ENCODE measurements around the gene MEIOC. TPM values are rescaled to one million over a fixed set of nuclear protein-coding genes. Genes with fewer than 3 reads are reported as not detected.

Gene MEIOC
- total RNA-seq, 1 donor = not detected

GRCh38 chr17:44719444-44719843, 63.2 kb downstream of the MEIOC start:
- Histone ChIP-seq H4K20me1 (ENCODE audit: insufficient read depth, low read length) (no peaks in the 10 kb centered on the region), H3K36me3 (ENCODE audit: insufficient read depth, low read length) (peaks cover 16% of the 10 kb centered on the region), H3K79me2 (ENCODE audit: insufficient read depth, low read length) (no peaks in the 10 kb centered on the region), H2AFZ (ENCODE audit: low read length) (no peak overlapping the region), H3K27ac (ENCODE audit: low read depth, low read length) (no peak overlapping the region), H3K4me3 (ENCODE audit: insufficient read depth, low read length) (no peak overlapping the region), H3K4me1 (ENCODE audit: insufficient read depth, low read length) (no peaks in the 10 kb centered on the region), H3K27me3 (ENCODE audit: insufficient read depth, low read length) (no peaks in the 10 kb centered on the region), H3K9me3 (ENCODE audit: low read depth, low read length) (no peaks in the 10 kb centered on the region), H3K4me2 (ENCODE audit: insufficient read depth, low read length) (no peak overlapping the region)
- no peak for TF ChIP-seq CTCF (IDR thresholded peaks at IDR 0.05; ENCODE audit: extremely low read depth, low read depth, low read length)
- DNase-seq (ENCODE audit: insufficient read length, low spot score, missing footprints) = no peak

GRCh38 chr17:44722254-44722653, 66.0 kb downstream of the MEIOC start:
- no peak for DNase-seq (ENCODE audit: insufficient read length, low spot score, missing footprints)
- H3K4me3 ChIP-seq (ENCODE audit: insufficient read depth, low read length) = no peak overlapping the region
- no peaks in the 10 kb centered on the region for H4K20me1 ChIP-seq (ENCODE audit: insufficient read depth, low read length)
- H3K27me3 ChIP-seq (ENCODE audit: insufficient read depth, low read length) = no peaks in the 10 kb centered on the region
- H3K4me1 ChIP-seq (ENCODE audit: insufficient read depth, low read length) = no peaks in the 10 kb centered on the region
- H3K36me3 ChIP-seq (ENCODE audit: insufficient read depth, low read length) = peaks cover 16% of the 10 kb centered on the region
- H3K27ac ChIP-seq (ENCODE audit: low read depth, low read length) = no peak overlapping the region
- no peaks in the 10 kb centered on the region for H3K9me3 ChIP-seq (ENCODE audit: low read depth, low read length)
- TF ChIP-seq CTCF (IDR thresholded peaks at IDR 0.05; ENCODE audit: extremely low read depth, low read depth, low read length) = no peak
- H3K4me2 ChIP-seq (ENCODE audit: insufficient read depth, low read length) = no peak overlapping the region
- no peak overlapping the region for H2AFZ ChIP-seq (ENCODE audit: low read length)
- H3K79me2 ChIP-seq (ENCODE audit: insufficient read depth, low read length) = no peaks in the 10 kb centered on the region

Small RNAs within 50 kb of the gene (small RNA-seq; reads per million reads assigned to genes)
- gene RN7SL819P (not detected), gene SMCO4P1 (not detected)

Other genes with a start within 250 kb of the MEIOC start
- gene GPATCH8, start 153.1 kb upstream of the MEIOC start, total RNA-seq = 30.6 and 33.3 TPM in 2 replicates
- gene FZD2, start 99.0 kb upstream of the MEIOC start, total RNA-seq = 15.9 and 23.9 TPM in 2 replicates
- 32.1 and 36.6 TPM in 2 replicates for gene CCDC43, start 33.3 kb downstream of the MEIOC start, total RNA-seq
- 2.2 and 2.7 TPM in 2 replicates for gene DBF4B, start 52.2 kb downstream of the MEIOC start, total RNA-seq
- 0.36 and 0.59 TPM in 2 replicates for gene ADAM11, start 102.5 kb downstream of the MEIOC start, total RNA-seq
- 10.3 and 10.5 TPM in 2 replicates for gene GJC1, start 173.8 kb downstream of the MEIOC start, total RNA-seq
- gene HIGD1B, start 191.4 kb downstream of the MEIOC start, total RNA-seq = not detected in 2 replicates
- gene EFTUD2, start 243.0 kb downstream of the MEIOC start, total RNA-seq = 72.7 and 81.0 TPM in 2 replicates